Smooth muscle cell of the umbilical artery (primary cell): ENCODE measurements around the gene FRAT2. TPM values are rescaled to one million over a fixed set of nuclear protein-coding genes. Genes with fewer than 3 reads are reported as not detected.

Experiments
- total RNA-seq: library from RNA; depleted of rRNA; stranded (reverse); fragments of >200 nt; gene quantifications from 2 replicates; pipeline ENCODE4 v1.2.3, GENCODE V29; 2014

FRAT2 gene, protein sequence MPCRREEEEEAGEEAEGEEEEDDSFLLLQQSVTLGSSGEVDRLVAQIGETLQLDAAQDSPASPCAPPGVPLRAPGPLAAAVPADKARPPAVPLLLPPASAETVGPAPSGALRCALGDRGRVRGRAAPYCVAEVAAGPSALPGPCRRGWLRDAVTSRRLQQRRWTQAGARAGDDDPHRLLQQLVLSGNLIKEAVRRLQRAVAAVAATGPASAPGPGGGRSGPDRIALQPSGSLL
- total RNA-seq: 2.4 and 2.7 TPM in 2 replicates

DNA sequence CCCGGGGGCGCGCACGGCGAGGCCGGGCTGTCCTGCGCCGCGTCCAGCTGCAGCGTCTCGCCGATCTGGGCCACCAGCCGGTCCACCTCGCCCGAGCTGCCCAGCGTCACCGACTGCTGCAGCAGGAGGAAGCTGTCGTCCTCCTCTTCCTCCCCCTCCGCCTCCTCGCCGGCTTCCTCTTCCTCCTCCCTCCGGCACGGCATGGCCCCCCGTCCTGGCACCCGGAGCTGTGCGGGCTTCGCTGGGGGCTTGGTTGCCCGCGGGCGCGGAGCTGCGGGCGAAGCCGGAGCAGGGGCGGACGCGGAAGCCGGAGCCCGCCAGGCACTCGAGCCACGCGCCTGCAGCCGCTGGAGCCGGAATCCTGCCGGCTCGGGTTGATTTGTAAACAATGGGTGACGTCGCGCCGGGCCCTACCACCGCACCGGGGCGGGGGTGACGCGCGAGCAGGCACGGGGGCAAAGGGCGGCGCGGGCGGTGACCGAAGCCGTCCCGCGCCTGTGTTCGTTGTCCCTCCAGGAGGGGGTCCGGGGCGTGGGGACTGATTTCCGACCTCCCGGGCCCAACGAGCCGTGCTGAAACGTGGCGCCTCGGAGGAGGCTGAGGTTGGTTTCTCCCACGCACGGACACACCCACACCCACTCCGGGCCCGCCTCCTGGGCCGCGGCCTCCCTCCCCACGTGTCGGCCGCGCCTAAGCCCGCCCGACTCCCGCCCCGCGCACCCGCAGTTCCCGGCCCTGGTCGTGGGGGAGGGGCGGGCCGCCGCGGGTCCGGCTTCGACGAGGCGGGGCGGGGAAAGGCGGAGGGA is at the start of gene FRAT2:
Gene FRAT2 (minus strand): TSS at position 360 of the 806 bp plus-strand sequence. CDS start 157 bp downstream, at position 203.

GRCh38 chr10:97318772-97319651 is 15.5 kb downstream of the FRAT2 start, which contains the start of gene FRAT1:
TSS of gene FRAT1 (plus strand) at chr10:97319271. CDS start at chr10:97319454, 183 bp downstream.

DNA sequence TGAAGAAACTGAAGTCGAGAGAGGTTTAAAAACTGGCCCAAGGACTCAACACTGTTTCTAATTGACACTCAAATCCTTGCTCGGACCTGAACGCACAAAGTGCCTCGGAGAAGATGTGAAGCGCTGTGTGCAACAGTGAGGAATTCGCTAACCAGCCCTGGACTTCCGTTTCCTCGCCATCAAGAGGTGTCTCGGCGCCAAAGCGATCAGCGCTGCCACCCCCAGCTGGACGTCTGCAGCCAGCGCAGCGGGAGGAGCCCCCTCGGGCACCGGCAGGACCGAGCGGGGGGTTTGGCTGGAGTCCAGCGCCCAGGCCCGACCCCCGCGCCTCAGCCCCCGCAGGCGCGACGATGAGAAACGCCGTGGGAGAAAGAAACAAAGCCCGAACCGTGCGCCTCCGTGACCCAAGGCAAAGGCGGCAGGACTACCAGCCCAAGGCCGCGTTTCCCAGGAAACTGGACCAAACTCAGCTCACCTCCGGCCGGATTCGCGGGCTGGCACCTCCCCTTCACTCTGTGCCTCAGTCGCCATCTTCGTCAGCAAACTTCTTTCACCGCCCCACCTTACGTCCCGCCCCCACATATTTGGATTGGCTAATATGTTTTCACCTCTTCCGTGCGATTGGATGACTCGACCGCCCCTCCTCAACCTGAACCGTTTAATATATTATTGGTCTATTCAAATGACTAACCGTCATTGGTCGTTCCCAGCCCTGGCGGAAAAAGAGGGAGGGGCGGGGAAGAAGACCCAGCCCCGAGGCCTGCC is 42.2 kb downstream of the FRAT2 start, which contains the start of gene ARHGAP19:
Gene ARHGAP19 (minus strand): TSS at position 541 of the 765 bp plus-strand sequence. CDS start 10 bp downstream, at position 531.

Other genes starting within 250 kb of the FRAT2 start
- 0.05 TPM in 1 of 2 replicates, not detected in the other for gene SLIT1, start 148.8 kb downstream of the FRAT2 start, total RNA-seq
- gene ARHGAP19, start 42.1 kb downstream of the FRAT2 start, total RNA-seq: 4.5 and 10.8 TPM in 2 replicates
- gene FRAT1, start 15.5 kb downstream of the FRAT2 start, total RNA-seq: 0.09 and 0.59 TPM in 2 replicates
- gene RRP12, start 66.6 kb upstream of the FRAT2 start, total RNA-seq: 16.9 and 29.6 TPM in 2 replicates
- gene PGAM1, start 91.5 kb upstream of the FRAT2 start, total RNA-seq: 483 and 606 TPM in 2 replicates
- gene EXOSC1, start 111.3 kb upstream of the FRAT2 start, total RNA-seq: 27.9 and 32.7 TPM in 2 replicates
- gene ZDHHC16, start 111.4 kb upstream of the FRAT2 start, total RNA-seq: 40.6 and 40.7 TPM in 2 replicates
- 59.7 and 84.2 TPM in 2 replicates for gene MMS19, start 163.7 kb upstream of the FRAT2 start, total RNA-seq
- 29.7 and 34.0 TPM in 2 replicates for gene UBTD1, start 164.2 kb upstream of the FRAT2 start, total RNA-seq
- 0.74 and 0.89 TPM in 2 replicates for gene ANKRD2, start 238.1 kb upstream of the FRAT2 start, total RNA-seq
- gene HOGA1, start 249.7 kb upstream of the FRAT2 start, total RNA-seq: under 0.01 and 0.32 TPM in 2 replicates